Measurements from ENCODE around the gene ARIH2.
A peak's percentile ranks its signal among the peaks of the same experiment; 100 is the strongest.

Gene ARIH2

DNA sequence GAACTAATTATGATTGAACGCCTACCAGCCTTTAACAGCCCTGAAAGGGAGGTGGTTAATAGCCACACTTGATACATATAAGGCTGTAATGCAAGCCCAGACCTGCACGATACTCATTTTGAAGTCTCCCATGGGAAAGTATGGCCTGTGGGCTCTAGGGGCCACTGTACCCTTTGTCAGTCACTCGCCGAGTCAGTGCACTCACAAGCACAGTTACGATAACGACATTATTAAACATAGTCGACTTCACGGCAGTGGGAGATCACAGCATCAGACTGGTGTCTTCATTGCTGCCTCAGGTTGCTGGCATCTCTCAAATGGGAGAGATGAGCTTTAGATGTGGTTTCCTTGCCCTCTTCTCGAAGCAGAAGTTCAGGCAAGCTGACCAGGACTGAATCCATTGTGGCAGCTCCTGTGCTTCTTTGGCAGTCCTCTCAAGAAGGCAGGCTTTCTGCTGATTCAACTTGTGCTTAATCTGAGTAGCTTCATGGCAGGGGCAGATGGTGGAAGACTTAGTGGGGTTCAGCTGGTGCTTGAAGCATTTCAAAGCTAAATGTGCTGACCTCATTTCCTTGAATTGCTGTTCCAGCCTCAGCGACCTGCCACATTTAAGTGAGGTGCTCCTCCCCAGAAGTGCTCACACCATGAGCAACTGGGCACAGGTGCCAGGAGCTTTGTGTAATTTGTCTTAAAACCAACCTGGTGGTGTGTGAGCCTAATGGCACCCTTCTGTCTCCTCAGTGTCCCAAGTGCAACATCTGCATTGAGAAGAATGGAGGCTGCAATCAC is 55.6 kb downstream of the ARIH2 start:
- DNase-seq, result no peak

DNA sequence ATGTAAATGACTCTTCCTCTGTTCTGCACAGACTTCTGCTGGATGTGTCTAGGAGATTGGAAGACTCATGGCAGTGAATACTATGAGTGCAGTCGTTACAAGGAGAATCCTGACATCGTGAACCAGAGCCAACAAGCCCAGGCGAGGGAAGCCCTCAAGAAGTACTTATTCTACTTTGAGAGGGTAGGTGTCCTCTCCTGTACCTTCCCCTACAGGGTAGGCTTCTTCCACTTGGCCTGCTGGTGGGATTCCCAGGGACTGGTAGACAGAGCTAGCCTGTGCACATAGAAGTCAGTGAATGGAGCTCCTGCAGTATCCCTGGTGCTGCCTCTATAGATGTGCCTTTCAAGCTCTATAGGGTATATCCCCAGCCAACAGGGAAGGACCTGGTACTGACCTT is 60.8 kb downstream of the ARIH2 start:
- DNase-seq, result no peak

DNA sequence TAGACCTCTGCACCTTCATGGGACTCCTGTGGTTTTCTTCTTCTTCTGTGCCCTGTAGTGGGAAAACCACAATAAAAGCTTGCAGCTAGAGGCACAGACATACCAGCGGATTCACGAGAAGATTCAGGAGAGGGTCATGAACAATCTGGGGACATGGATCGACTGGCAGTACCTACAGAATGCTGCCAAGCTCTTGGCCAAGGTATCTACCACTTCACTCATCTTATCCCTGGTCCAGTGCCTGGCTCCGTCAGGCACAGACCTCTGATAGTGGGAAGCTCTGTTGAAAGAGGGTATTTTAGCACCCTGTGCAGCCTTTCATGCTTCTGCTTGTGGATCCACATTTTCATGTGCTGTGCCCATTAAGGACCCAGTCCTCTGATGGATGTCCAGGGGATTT is 61.7 kb downstream of the ARIH2 start:
- DNase-seq, result no peak

DNA sequence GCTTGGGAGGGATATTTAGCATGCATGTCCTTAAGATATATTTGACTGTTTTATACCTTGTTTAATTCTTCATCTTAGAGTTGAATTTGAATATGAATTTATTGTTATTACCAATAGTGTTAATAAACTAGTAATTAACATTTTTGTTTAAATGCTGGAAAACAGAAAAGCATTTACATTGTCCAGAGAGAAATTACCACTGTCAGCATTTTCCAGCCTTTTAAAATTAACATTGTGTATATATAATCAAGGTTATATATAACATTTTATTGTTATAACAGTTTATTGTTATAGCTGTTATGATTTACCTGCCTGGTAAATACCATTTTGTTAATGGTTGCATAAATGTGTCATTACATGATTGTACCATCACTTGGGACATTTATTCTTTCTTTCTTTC is 63.4 kb downstream of the ARIH2 start:
- DNase-seq, result no peak

- no peak for DNase-seq
These were observed 64.0 kb downstream of the ARIH2 start for GRCh38 chr3:48982686-48983085.

GRCh38 chr3:48983096-48983495 is 64.5 kb downstream of the ARIH2 start:
- DNase-seq, result no peak

DNA sequence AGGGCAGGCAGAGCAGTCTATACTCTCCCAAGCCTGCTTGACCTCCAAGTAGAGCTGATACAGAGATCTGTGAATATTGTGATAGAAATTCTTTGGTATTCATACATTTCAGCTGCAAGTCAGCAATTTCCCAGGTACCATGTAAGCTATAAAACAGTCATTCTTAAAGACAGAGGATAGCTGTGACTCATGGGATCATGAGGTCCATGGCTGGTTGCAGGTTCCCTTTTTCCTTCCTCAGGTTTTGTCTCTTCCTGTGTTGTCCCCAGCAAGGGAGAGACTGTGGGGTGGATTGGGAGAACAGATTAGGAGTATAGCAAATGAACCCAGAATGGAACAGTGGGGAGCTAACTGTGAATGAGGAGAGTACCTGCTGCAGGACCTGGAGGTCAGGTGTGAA is 66.0 kb downstream of the ARIH2 start:
- DNase-seq, result no peak

GRCh38 chr3:48985831-48986376 is 67.3 kb downstream of the ARIH2 start:
- DNase-seq, result no peak

DNA sequence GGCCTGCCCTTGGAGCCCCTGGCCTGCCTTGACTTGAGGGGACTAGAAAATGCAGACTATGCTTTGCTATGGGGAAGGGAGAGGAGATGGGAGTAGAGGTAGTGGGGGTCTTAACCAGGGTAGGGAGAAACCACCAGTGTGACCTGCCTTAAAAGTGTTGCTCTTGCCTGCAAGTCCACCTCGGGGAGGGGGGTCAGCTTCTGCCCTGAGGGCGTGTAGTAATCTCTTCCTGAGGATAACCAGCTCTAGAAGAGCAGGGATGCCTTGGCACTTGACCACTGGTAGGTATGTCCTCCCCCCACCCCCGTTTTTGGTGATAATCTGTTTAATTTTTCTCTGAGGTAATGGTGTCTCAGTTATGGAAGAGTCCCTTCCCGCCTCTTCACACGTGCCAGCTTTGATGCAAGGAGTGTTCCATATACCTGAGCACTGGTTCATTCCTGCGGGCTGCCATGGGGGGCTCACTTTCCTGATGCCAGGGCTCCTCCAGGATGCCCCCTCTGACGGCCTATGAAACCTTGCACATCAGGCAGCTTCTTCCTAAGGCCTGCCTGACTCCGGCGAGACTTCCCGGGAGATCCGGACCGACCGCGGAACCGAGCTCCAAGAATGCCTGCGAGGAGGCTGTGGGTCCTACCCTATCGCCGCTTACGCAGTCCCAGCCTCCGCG is 70.6 kb downstream of the ARIH2 start:
- no peak for DNase-seq

GRCh38 chr3:48989796-48990635 is 71.4 kb downstream of the ARIH2 start, which contains the start of gene P4HTM:
Gene P4HTM (plus strand): TSS chr3:48990241. CDS start chr3:48990257, 16 bp downstream.
- DNase-seq, result peak; percentile 60

GRCh38 chr3:48990636-48991469 is 72.2 kb downstream of the ARIH2 start:
- DNase-seq, result peak; percentile 10

- DNase-seq, result no peak
These were observed 73.4 kb downstream of the ARIH2 start for GRCh38 chr3:48991851-48992545.

GRCh38 chr3:48993834-48994233 is 75.2 kb downstream of the ARIH2 start:
- no peak for DNase-seq

GRCh38 chr3:48996640-48997039 is 78.0 kb downstream of the ARIH2 start:
- no peak for DNase-seq

GRCh38 chr3:48997102-48997635 is 78.5 kb downstream of the ARIH2 start:
- DNase-seq, result no peak

DNA sequence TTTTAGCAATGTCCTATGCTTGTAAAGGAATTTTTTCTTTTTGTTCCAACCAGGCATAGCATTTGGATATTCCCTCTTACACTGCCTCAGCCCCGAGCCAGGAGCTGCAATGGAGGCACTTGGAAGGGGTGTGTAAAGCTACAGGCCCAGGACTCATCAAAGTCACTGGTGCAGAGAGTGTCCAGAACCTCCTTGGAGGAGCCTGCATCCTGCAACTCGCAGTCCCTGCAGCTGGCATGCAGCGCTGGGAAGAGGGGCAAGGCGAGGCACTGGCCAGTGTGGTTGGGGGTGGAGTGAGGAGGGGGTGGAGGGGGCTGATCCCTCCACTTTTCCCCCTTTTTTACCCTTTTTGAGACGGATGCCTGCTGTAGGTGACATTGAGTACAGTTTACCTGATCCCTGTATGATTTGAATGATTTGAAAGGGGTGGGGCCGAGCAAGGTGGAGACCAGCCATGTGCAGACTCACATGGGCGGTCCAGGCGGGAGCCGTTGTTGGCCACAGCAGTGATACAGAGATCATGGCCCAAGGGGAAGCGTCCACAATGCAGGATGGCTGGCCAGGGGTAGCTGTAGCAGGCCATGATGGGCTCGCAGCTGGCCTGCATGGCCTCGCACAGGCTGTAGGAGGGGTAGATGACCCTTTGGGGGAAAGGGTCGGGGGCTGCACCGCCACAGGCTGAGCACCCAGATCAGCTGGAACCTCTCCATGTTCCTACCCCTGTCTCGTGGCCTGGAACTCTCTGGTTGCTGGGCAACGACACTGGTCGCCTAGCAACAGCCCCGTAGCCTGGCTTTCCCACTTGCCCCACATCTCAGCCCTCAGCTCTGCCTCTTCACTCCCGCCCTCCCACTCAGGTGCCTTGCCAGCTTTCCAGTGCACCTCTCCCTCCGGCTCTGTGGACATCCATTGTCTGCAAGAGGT is 79.3 kb downstream of the ARIH2 start:
- no peak for DNase-seq

- DNase-seq, result no peak
These were observed 80.6 kb downstream of the ARIH2 start for GRCh38 chr3:48999085-48999858.

GRCh38 chr3:49001155-49001554 is 82.5 kb downstream of the ARIH2 start:
- DNase-seq, result no peak
